Peyer's patch (tissue), 4 donors: ENCODE measurements around the gene TRPM8.

Experiments
- CTCF ChIP-seq, 6 experiments: fragments of 450-650 bp in 4 of 6; fragments of 200-600 bp in 2 of 6; sonication (generic) in 1 of 6; IDR thresholded peaks; one replicate each; pipeline ENCODE4 v1.5.1; 2017 to 2019; ENCODE audit warnings: antibody characterized with exemption in 6 of 6, mild to moderate bottlenecking in 3 of 6, moderate library complexity in 1 of 6
- POLR2A ChIP-seq, 2 donors: fragments of 450-650 bp; IDR thresholded peaks; one replicate each; pipeline ENCODE4 v1.5.1; 2017; ENCODE audit warnings: antibody characterized with exemption in 2 of 2, mild to moderate bottlenecking in 2 of 2, moderate library complexity in 2 of 2

GRCh38 chr2:233960203-233960602 is 43.0 kb downstream of the TRPM8 start:
- no peak for TF ChIP-seq CTCF (IDR thresholded peaks at IDR 0.05)
- TF ChIP-seq POLR2A (IDR thresholded peaks at IDR 0.05): no peak
